ENCODE data around the gene ANKHD1.

Gene ANKHD1, protein sequence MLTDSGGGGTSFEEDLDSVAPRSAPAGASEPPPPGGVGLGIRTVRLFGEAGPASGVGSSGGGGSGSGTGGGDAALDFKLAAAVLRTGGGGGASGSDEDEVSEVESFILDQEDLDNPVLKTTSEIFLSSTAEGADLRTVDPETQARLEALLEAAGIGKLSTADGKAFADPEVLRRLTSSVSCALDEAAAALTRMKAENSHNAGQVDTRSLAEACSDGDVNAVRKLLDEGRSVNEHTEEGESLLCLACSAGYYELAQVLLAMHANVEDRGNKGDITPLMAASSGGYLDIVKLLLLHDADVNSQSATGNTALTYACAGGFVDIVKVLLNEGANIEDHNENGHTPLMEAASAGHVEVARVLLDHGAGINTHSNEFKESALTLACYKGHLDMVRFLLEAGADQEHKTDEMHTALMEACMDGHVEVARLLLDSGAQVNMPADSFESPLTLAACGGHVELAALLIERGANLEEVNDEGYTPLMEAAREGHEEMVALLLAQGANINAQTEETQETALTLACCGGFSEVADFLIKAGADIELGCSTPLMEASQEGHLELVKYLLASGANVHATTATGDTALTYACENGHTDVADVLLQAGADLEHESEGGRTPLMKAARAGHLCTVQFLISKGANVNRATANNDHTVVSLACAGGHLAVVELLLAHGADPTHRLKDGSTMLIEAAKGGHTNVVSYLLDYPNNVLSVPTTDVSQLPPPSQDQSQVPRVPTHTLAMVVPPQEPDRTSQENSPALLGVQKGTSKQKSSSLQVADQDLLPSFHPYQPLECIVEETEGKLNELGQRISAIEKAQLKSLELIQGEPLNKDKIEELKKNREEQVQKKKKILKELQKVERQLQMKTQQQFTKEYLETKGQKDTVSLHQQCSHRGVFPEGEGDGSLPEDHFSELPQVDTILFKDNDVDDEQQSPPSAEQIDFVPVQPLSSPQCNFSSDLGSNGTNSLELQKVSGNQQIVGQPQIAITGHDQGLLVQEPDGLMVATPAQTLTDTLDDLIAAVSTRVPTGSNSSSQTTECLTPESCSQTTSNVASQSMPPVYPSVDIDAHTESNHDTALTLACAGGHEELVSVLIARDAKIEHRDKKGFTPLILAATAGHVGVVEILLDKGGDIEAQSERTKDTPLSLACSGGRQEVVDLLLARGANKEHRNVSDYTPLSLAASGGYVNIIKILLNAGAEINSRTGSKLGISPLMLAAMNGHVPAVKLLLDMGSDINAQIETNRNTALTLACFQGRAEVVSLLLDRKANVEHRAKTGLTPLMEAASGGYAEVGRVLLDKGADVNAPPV (N-terminal part only)

DNA sequence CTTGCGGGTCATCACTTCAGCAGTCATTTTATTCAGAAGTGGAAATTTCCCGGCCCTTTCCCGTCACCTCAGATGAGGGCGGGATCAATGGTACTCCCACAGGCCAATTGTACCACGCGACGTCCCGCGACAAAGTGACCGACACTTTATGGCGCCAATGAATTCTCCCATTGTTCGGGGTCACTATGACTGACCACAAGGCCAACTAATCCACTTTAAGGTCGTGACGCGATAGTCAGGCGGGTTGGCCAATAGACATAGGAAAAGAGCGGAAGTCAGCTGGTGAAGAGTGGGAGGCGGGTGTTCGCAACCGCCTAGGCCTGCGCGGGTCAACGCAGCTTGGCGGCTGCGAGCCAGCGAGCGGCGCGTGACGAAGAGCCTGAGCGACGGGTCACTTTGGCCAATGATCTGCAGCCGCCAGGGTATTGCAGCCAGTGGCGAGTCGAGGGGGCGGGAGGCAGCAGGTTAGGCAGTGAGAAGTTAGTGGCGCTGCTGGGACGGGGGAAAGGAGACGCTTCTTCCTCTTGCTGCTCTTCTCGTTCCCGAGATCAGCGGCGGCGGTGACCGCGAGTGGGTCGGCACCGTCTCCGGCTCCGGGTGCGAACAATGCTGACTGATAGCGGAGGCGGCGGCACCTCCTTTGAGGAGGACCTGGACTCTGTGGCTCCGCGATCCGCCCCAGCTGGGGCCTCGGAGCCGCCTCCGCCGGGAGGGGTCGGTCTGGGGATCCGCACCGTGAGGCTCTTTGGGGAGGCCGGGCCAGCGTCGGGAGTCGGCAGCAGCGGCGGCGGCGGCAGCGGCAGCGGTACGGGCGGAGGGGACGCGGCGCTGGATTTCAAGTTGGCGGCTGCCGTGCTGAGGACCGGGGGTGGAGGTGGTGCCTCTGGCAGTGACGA, at the start of gene ANKHD1:
Gene ANKHD1, plus strand, starts transcription at position 472 of the 896 bp plus-strand sequence. Its CDS starts 135 bp downstream, at position 607.
- H3K36me3 ChIP-seq (ENCODE audit: insufficient read depth, low read length) = no peaks in the 10 kb centered on the region; the same call in 1 of the 2 replicates
- H3K27me3 ChIP-seq (ENCODE audit: insufficient read depth, low read length, poor library complexity, severe bottlenecking) = no peaks in the 10 kb centered on the region
- peak within 1 kb of the TSS; percentile 81 for H3K4me3 ChIP-seq (ENCODE audit: low read length, poor library complexity, severe bottlenecking)
- TF ChIP-seq CTCF (conservative IDR thresholded peaks at IDR 0.05; ENCODE audit: low read length) (no peak), EZH2phosphoT487 (IDR thresholded peaks at IDR 0.05; ENCODE audit: borderline replicate concordance) (no peak)
- peaks cover 52% of the 10 kb centered on the region for H4K20me1 ChIP-seq (ENCODE audit: insufficient read depth, low read length, poor library complexity, severe bottlenecking)
- peaks cover 67% of the 10 kb centered on the region for H3K79me2 ChIP-seq (ENCODE audit: insufficient read depth, low read length)
- H3K9ac ChIP-seq (ENCODE audit: low read depth, low read length, poor library complexity, severe bottlenecking) = peak within 1 kb of the TSS; percentile 88
- peaks cover 31% of the 10 kb centered on the region for H3K4me1 ChIP-seq (ENCODE audit: insufficient read depth, low read length, poor library complexity, severe bottlenecking)
- no peaks in the 10 kb centered on the region for H3K9me2 ChIP-seq (replicated peaks; ENCODE audit: low read depth, low read length)
- no peaks in the 10 kb centered on the region for H3F3A ChIP-seq (ENCODE audit: low read depth)
- no peaks in the 10 kb centered on the region for H3K9me3 ChIP-seq (ENCODE audit: insufficient read depth, low read depth, low read length)
- peak within 1 kb of the TSS; percentile 99 for H3K4me2 ChIP-seq (ENCODE audit: low read depth, low read length, poor library complexity, severe bottlenecking)
- H2AFZ ChIP-seq (ENCODE audit: low read length) = peak within 1 kb of the TSS; percentile 96

DNA sequence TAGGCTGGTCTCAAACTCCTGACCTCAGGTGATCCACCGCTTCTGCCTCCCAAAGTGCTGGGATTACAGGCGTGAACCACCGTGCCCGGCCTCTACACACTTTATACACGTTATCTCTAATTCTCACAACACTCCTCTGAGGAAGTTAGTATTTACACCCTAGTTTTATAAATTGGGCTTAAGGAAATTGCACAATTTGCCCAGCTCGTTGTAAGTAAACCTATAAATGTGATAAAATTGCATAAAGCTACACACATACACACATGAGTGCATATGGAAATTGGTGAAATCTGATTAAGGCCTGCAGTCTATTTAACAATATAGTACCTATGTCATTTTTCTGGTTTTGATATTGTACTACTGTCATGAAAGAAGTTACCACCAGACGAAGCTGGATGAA, 46.1 kb upstream of the ANKHD1 start:
- no peaks in the 10 kb centered on the region for H3K79me2 ChIP-seq (ENCODE audit: insufficient read depth, low read length)
- no peaks in the 10 kb centered on the region for H3K27me3 ChIP-seq (ENCODE audit: insufficient read depth, low read length, poor library complexity, severe bottlenecking)
- TF ChIP-seq CTCF (conservative IDR thresholded peaks at IDR 0.05; ENCODE audit: low read length) (no peak), EZH2phosphoT487 (IDR thresholded peaks at IDR 0.05; ENCODE audit: borderline replicate concordance) (no peak)
- no peak overlapping the region for H3K4me2 ChIP-seq (ENCODE audit: low read depth, low read length, poor library complexity, severe bottlenecking)
- no peak overlapping the region for H3K4me3 ChIP-seq (ENCODE audit: low read length, poor library complexity, severe bottlenecking)
- H3K9ac ChIP-seq (ENCODE audit: low read depth, low read length, poor library complexity, severe bottlenecking) = no peak overlapping the region
- no peaks in the 10 kb centered on the region for H3K9me3 ChIP-seq (ENCODE audit: insufficient read depth, low read depth, low read length)
- H3K9me2 ChIP-seq (replicated peaks; ENCODE audit: low read depth, low read length) = no peaks in the 10 kb centered on the region
- H3K36me3 ChIP-seq (ENCODE audit: insufficient read depth, low read length) = no peaks in the 10 kb centered on the region
- H4K20me1 ChIP-seq (ENCODE audit: insufficient read depth, low read length, poor library complexity, severe bottlenecking) = no peaks in the 10 kb centered on the region
- no peaks in the 10 kb centered on the region for H3F3A ChIP-seq (ENCODE audit: low read depth)
- H2AFZ ChIP-seq (ENCODE audit: low read length) = no peak overlapping the region
- H3K4me1 ChIP-seq (ENCODE audit: insufficient read depth, low read length, poor library complexity, severe bottlenecking) = no peaks in the 10 kb centered on the region

All from Loucy (cell line).